ENCODE results near the gene SSTR3. TPM values are rescaled to one million over a fixed set of nuclear protein-coding genes. Genes with fewer than 3 reads are reported as not detected.

The SSTR3 gene
- polyA plus RNA-seq, 1 donor from 2014 or later, result not detected

DNA sequence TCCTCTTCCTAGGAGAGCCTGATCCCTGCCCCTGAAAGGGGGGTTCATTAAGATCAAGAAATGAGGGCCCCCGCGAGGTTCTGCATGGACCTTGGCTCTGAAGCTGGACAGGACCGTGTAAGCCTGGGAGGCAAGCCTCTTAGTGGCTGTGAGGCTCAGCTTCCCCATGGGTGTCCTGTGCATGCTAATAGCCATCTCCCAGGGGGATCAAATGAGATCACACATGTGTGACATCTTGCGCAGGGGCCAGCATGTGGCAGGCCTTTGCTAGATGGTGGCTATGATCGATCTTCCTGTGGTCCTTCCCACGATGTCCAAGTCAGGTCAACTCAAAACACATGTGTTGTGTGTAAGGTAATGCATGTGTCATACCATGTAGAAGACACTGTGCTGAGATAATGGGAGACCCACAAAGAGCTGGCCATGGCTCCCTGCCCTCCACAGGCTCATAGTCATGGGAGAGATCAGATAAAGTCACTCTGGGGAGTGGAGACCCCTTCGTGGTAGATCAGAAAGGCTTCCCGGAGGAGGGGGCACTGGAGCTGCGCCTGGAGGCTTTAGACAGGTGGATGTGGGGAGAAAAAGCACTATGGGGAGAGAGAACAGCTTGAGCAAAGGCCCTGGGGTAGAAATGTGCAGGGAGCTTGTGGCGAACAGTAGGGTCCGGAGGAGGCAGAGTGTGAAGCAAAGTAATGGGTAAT lies 28.1 kb upstream of the SSTR3 start (continued):
- no peak for TF ChIP-seq CTCF (IDR thresholded peaks at IDR 0.05; ENCODE audit: poor library complexity, severe bottlenecking)
- TF ChIP-seq TAF1 (IDR thresholded peaks at IDR 0.05; ENCODE audit: low read depth), result no peak
- TF ChIP-seq POLR2AphosphoS5 (IDR thresholded peaks at IDR 0.05), result no peak

GRCh38 chr22:37239336-37240239 lies 27.3 kb upstream of the SSTR3 start:
- no peak overlapping the region for H2AFZ ChIP-seq (ENCODE audit: low read depth, low read length)
- H3K27me3 ChIP-seq (ENCODE audit: insufficient read depth, low read depth, low read length), result no peaks in the 10 kb centered on the region
- H3K9ac ChIP-seq (ENCODE audit: low read length), result no peak overlapping the region
- no peaks in the 10 kb centered on the region for H3K9me2 ChIP-seq (ENCODE audit: insufficient read depth, low read length)
- no peak overlapping the region for H3K4me2 ChIP-seq (ENCODE audit: low read length)
- no peaks in the 10 kb centered on the region for H3K9me3 ChIP-seq (ENCODE audit: low read length)
- H3K36me3 ChIP-seq (ENCODE audit: insufficient read depth, low read length), result no peaks in the 10 kb centered on the region
- H3K27ac ChIP-seq (ENCODE audit: low read length), result no peak overlapping the region
- H3K79me2 ChIP-seq (replicated peaks; ENCODE audit: insufficient read depth, low read length), result no peaks in the 10 kb centered on the region
- H4K20me1 ChIP-seq (ENCODE audit: insufficient read depth), result no peaks in the 10 kb centered on the region
- H3K4me3 ChIP-seq (ENCODE audit: low read length), result no peak overlapping the region
- no peaks in the 10 kb centered on the region for H3F3A ChIP-seq (ENCODE audit: insufficient read depth, low read length, poor library complexity, severe bottlenecking)
- TF ChIP-seq MXI1 (conservative IDR thresholded peaks at IDR 0.05; ENCODE audit: poor library complexity, severe bottlenecking), result no peak
- no peak for TF ChIP-seq POLR2AphosphoS5 (IDR thresholded peaks at IDR 0.05)
- no peak for TF ChIP-seq RAD21 (conservative IDR thresholded peaks at IDR 0.05)
- TF ChIP-seq EP300 (conservative IDR thresholded peaks at IDR 0.05; ENCODE audit: poor library complexity, severe bottlenecking), result no peak
- TF ChIP-seq TAF1 (IDR thresholded peaks at IDR 0.05; ENCODE audit: low read depth), result no peak
- TF ChIP-seq CTCF (IDR thresholded peaks at IDR 0.05; ENCODE audit: poor library complexity, severe bottlenecking), result no peak
- no peak for TF ChIP-seq SMC3 (conservative IDR thresholded peaks at IDR 0.05; ENCODE audit: poor library complexity)

DNA sequence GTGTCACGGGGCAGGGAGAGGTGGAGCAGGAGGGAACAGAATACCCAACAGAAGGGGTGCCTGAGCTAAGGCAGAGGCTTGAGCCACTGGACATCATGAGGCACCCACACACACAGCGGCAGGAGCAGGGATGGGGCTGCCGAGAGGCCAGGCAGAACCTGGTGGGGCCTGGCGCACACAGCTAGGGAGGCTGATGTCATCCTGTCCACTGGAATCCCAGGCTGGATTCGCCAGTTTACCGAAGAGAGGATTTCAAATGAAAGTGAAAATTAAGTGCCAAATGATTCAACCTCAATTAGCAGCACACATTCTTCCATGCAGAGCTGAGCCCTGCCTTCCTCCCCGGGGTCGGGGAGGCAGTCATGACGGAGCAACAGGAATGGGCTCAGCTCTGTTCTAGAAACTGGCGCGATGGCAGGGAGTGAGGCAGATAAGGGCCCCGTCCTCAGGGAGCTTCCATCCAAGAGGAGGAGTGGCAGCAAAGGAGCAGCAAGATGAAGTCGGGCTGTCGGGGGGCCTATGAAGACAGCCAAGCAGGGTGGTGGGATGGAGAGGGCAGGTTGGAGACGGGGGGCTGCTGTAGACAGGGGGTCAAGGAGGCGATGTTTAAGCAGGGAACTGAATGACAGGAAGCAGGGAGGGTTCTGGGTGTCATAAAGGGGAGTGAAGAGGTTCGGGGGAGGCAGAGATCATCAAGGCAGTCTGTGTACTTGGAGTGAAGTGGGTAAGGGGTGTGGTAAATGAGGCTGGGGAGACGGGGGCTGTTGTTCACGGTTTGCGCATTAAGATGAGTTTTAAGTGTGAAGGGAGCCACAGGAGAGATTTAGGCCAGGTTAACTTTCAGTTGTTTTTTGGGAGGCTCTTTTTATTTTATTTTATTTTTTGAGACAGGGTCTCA lies 25.3 kb upstream of the SSTR3 start:
- H3K9ac ChIP-seq (ENCODE audit: low read length), result no peak overlapping the region
- no peak overlapping the region for H3K27ac ChIP-seq (ENCODE audit: low read length)
- no peaks in the 10 kb centered on the region for H3K79me2 ChIP-seq (replicated peaks; ENCODE audit: insufficient read depth, low read length)
- no peak overlapping the region for H2AFZ ChIP-seq (ENCODE audit: low read depth, low read length)
- no peak overlapping the region for H3K4me2 ChIP-seq (ENCODE audit: low read length)
- no peaks in the 10 kb centered on the region for H3K9me3 ChIP-seq (ENCODE audit: low read length)
- H3K36me3 ChIP-seq (ENCODE audit: insufficient read depth, low read length), result no peaks in the 10 kb centered on the region
- no peak for TF ChIP-seq EZH2 (IDR thresholded peaks at IDR 0.05; ENCODE audit: borderline replicate concordance, insufficient read depth, low read length, poor library complexity, severe bottlenecking)
- no peak overlapping the region for H3K4me3 ChIP-seq (ENCODE audit: low read length)
- H3F3A ChIP-seq (ENCODE audit: insufficient read depth, low read length, poor library complexity, severe bottlenecking), result no peaks in the 10 kb centered on the region
- no peaks in the 10 kb centered on the region for H3K27me3 ChIP-seq (ENCODE audit: insufficient read depth, low read depth, low read length)
- H3K9me2 ChIP-seq (ENCODE audit: insufficient read depth, low read length), result no peaks in the 10 kb centered on the region
- H4K20me1 ChIP-seq (ENCODE audit: insufficient read depth), result no peaks in the 10 kb centered on the region

All from neural cell (in vitro differentiated cells).